Measurements from ENCODE around the gene S100A2.
A peak's percentile ranks its signal among the peaks of the same experiment; 100 is the strongest.

S100A2 gene

GRCh38 chr1:153543736-153544135 lies 21.9 kb downstream of the S100A2 start:
- no peak for DNase-seq

- DNase-seq = no peak
Measured at GRCh38 chr1:153542956-153543711, 22.5 kb downstream of the S100A2 start.

DNA sequence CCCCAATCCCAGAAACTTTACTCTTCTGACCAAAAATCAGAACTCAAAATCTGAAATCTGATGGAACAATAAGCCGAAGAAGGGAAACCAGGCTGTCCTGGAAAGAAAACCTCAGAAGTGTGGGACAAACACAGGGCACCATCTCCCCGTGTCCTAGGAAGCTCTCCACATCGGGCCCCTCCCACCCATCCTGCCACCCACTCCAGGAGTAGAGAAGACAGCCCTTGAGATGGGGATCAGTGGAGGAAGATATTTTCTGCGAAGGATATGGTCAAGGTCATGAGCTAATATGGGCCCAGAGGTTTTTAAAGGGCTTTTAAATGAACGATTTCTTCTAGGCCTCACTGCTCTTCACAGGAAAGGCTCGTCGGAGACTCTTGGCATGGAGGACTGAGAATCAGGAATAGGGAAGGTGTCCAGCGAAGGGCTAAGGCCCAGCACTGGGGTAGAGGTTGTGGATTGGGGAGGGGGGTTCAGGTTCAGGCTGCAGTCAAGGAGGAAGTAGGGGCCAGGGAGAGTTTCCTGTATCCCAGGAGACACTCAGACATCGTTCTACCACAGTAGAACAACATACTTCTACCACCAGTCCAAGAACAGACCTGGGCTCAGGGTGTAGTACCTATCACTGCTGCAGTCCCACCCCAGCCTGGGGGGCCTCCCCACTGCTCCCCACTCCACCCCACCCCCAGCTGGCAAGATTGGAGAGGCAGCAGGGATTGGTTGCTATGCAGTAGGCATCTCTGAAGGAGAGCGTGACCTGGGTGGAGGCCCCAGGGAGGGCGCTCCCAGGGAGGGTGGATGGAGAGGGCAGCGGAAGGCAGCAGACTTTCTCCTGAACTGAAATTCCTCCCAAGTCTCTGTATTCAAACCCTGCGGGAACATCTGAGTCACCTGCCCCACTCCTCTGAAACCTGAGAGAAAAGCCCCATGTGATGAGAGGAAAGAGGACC lies 23.7 kb downstream of the S100A2 start:
- DNase-seq = no peak

DNA sequence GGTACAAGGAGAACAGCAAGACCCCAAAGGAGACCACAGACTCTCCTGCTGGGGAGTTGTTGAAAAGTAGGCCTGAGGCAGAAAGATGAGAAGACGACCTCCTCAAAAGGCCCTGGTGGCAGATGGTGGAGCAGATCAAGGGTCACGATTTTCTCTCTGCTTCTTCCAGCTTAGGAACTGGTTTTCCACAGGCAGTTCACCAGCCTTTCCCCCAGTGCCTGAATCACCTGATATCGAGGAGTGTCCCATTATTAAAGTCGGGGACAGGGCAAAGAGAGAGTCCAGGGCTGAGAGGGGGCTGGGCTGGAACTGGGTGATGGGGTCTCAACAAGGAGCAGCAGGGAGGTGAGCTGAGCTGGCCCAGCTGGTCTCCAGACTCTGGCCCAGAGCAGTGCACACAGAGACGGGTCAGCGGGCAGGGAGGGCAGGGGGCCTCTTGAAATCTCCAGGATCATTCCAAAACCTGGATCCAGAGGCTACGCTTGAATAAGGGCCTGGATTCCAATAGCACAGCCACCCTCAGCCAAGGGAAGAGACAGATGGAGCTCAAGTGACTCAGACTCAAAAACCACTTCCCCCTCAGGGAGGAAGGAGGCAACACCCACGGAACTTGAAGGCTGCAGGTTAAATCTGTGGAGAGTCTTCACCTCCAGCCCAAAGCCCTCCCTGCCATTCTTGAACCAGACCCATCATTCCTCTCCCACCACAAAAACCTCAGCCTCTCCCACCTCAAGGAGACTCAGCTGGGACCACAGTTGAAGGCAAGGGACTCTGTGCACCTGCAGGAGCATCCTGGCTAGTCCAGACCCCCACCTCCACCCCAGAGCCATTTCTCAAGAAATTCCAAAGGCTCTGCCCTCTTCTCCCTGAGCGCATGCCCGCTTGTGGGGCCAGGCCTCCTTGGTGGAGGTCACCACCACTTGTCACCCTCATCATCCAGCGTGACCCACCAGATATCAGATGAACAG lies 25.0 kb downstream of the S100A2 start, which contains the start of gene S100A5:
Gene S100A5 (minus strand): TSS at position 541 of the 968 bp plus-strand sequence. CDS start 743 bp downstream, outside the sequence.
- DNase-seq = peak; percentile 21

- DNase-seq = no peak
Measured at GRCh38 chr1:153539395-153540093, 26.1 kb downstream of the S100A2 start.

DNA sequence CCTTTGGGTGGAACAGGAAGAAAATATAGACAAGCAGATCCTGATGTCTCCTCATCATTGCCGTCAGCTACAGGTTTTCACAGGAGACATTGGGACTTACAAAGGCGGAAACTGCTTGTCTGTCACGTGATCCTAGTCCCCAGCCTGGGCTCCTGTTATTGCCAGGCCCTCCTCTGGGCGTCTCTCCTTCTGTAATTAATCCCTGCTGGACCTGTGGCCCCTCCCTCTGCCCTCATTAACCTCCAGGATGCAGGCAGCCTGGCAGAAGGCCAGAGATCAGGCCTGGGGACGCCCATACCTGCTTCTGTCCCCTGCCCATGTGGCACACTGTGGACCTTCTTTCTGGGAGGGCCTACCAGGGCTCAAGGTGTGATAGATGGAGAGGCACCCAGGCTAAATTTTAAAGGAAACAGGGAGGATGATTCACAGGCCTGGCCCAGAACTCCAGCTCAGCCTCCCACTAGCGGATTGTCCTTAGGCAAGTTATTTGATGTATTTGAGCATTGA lies 27.3 kb downstream of the S100A2 start:
- no peak for DNase-seq

- no peak for DNase-seq
Measured at GRCh38 chr1:153537376-153537730, 28.3 kb downstream of the S100A2 start.

DNA sequence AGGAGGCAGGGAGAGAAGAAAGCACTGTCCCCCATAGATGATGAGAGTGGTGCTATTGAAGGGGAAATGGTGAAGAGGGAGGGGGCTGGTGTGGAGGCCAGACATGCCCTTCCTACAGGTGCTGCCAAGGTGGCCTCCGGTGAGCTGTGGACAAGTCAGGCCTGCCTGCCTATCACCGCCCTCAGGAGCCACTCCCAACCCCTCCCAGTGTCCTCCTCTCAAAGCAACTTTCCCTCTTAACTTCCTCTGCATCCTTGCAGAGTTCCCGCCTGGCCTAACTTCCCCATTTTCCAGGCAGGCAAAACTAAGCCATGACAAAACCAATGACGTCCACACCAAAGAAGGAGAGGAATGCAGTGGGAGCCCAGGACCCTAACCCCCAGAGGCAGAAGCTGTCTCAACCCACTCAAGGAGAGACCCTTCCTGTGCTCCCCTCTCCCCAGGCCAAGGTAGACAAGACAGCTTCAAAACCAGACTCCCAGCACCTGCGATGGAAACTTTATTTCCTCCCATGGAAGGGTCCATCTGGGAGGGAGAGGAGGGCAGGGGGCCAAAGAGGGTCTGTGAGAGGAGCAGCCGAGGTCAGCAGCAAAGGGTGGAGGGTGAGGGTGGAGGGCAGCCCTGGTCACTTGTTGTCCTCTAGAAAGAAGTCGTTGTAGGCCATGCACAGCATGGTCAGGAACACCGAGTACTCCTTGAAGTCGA lies 28.8 kb downstream of the S100A2 start:
- no peak for DNase-seq

GRCh38 chr1:153536012-153536670 lies 29.5 kb downstream of the S100A2 start:
- no peak for DNase-seq

DNA sequence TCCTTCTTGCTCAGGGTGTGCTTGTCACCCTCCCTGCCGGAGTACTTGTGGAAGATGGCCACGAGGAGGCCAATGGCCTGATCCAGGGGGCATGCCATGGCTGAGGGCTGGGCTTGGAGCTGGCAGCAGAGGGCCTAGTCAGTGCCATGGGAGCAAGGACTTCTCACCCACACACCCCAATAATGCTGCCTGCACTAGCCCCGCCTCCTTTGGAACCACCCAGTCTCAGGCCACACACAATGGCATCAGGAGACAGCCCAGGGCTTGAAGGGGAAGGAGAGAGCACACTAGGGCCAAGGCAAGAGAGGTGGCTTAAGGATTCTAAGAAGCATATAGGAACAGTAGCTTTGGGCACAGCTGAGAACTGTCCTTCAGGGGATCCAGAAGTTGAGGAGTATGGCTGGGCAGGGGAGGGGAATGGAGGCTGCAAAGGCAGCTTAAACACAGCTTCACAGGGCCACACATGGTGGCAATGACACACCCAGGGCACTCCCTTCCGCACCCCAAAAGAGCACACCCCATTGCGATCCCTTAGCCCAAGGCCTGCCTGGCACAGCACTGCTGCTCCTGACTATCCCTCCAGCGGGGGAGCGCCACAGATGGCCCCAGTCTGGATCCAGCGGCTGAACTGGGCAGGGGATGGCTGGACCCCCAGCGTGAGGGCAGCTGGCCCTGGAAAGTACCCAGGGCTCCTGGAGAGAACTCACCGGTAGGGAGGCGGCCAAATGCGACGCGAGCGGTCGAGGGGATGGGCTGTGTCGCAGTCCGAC lies 30.2 kb downstream of the S100A2 start, which contains the start of gene S100A6:
Gene S100A6 (minus strand): TSS at position 750 of the 770 bp plus-strand sequence. CDS start 652 bp downstream, at position 98.
- DNase-seq = no peak

- no peak for DNase-seq
Measured at GRCh38 chr1:153534925-153535241, 30.8 kb downstream of the S100A2 start.

DNA sequence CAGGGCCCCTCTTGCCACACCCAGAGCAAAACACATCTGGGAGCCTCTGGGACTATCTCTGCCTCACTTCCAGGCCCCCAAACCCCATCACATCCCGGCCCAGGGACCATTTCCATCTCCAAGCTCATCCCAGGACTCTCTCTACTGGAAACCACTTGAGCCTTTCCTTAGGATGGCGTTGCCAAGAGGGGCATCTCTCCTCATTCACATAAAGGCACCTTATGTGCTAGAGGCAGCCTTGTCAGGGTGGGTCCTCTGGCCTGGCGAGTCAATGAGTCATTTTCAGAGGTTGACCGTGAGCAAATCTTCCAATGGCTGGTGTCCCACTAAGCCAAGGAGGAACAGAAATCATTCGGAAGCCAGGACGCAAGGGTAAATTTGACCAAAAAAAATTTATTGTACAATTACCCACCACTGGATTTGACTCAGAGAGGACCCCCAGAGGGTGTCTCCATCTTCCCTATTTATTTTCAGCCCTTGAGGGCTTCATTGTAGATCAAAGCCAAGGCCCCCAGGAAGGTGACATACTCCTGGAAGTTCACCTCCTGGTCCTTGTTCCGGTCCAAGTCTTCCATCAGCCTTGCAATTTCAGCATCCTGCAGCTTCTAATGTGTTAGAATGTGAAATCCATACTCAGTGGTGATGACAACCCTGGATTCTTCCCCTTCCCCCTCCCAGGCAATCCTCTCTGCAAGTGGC lies 31.3 kb downstream of the S100A2 start:
- no peak for DNase-seq

DNA sequence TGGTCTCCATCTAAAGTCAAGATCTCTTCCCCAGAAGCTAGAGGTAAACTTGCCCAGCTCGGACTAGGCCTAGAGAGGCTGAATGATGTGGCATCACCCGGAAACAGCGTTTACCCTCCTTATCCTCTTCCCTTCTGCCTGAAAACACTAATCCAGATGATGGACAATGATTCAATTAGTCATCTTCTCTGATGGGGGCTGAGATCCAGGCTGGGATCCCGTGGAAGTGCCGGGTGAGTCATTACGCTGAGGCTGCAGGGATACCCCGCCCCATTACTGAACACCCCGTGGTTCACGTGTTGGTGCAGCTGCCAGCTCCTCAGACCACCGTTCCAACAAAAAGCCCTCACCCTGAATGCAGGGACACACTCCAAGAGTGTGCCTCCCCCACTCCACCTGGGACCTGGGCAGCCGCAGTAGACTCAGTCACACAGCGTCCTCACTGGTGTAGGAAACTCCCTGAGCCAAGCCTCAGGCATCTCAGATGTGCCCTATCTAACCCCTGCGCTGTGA lies 31.9 kb downstream of the S100A2 start:
- no peak for DNase-seq

DNA sequence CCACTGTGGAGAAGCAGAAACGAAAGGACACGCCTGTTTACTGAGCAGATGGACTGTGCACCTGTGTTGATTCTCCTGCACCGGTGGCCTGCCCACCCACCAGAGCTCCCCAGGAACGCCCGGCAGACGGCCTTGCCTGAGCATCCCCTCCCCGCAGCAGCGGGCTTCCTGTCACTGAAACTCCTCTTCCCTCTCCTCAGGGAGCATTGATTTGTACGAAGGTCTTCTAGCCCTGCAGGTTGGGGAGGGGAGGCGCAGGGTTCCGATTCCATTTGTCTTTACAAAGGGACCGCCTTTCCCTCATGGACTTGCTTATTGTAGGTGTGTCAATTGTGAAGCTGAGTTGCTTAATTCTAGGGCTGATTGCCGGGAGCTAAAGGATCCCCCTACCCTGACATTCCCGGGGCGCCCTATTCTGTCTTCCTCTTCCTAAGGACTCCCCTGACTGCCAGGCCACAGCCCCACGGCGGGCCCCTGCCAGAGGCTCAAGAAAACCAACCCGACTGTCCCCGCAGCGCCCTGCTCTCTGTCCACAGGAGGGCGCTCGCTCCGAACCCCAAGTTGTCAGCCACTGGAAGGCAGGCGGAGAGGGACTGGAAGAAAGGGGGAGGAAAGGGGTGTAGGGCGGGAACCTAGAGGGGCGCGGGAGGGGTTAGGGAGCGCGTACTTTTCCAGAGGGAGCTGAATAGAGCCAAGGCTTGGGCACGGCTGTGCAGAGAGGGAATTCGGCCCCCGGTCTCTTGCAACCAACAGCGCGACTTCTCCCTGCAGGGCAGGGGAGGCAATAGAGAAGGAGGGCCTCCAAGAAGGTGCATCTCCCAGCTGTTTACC lies 32.7 kb downstream of the S100A2 start:
- no peak for DNase-seq

- DNase-seq = no peak
Measured at GRCh38 chr1:153532181-153532580, 33.5 kb downstream of the S100A2 start.

- DNase-seq = no peak
Measured at GRCh38 chr1:153531638-153532037, 34.0 kb downstream of the S100A2 start.

DNA sequence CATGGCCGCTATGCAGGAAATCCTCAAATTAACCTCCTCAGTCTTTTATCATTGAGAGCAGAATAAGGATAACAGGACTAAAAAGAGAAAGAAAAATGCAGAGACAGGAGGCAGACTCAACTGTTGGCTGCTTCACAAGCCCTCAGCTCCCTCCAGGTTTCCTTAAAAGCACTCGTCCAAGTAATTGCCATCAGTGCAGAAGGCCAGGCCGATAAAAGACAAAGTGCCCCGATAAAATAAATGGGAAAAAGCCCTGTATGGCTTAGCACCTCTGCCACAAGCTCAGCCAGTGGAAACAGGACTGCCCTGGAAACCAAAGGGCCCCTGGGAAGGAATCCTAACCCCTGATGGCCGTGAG lies 38.0 kb downstream of the S100A2 start:
- DNase-seq = no peak
